GM21381 (cell line): ENCODE data around the gene UMAD1.
"Not testable (repeated sequence)": the region's sequence is repeated elsewhere in the genome, so short reads cannot be mapped to it uniquely, and the experiment has no call there.

ENCODE experiments used
- ATAC-seq: cut with Tn5 transposase; IDR thresholded peaks from one replicate; pipeline ENCODE4 v1.9.1; 2021; ENCODE audit warnings: mild to moderate bottlenecking, moderate library complexity; ENCODE audit not compliant: unreplicated experiment

Gene UMAD1

GRCh38 chr7:7652798-7653540 lies 12.4 kb downstream of the UMAD1 start:
- ATAC-seq: no peak

DNA sequence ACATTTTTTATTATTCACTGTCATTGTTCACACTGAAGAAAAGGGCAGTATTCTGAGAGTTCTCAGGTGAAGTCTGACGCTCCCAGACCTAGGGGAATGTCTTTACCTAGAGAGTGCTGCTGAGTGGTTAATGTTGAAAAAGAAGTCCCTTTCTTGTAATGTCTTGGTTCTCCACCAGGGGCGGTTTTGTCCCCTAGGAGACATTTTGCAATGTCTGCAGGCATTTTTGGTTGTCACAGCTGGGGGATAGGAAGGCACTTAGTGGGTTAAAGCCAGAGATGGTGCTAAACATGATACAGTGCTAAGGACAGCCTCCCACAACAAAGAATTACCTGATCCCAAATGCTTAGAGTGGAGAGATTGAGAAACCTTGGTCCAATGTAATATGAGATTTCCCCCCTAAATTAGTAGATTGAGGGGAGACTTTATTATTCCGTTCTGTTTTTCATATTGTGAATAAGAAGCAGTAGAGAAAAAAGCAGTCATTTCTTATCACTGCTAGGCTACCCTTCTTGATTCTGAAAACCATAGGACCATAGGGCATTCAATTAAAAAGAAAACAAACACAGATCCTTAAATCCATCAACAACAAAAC lies 13.1 kb downstream of the UMAD1 start:
- no peak for ATAC-seq

DNA sequence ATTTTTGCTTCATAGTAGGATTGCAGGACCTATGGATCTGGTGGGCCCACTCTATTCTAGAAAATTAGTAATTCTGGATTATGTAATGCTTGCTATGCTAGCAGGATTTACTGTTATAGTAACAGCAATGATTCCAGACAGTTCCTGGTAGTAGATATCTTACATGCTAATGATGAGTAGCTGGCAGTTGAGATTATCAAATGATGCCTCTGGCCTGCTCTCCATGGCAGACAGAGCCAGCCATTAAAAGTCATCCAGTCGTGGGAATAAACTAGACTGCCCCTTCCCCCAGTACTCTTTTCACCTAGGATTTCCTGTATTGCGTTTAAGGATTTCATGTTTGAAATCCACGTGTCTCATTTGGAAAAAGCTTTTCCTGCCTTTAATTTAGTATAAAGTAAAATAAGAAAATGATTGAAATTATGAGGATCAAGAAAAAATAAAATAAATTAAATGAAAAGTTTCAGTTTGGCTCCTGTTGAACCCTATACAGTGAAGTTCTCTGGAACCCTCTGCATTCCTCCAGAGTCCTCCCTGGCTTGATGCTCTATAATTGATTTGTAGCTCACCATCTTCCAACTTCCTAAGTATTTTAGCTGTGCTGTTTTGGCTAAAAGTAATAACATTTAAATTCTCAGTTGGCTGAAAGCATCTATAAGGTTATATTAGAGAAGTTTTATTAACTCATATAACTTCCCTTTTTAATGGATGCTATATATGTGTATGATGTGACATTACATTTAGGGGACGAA lies 14.6 kb downstream of the UMAD1 start:
- no peak for ATAC-seq

GRCh38 chr7:7656459-7656858 lies 15.9 kb downstream of the UMAD1 start:
- not testable (repeated sequence) for ATAC-seq

- no peak for ATAC-seq
Measured at GRCh38 chr7:7662527-7662926, 22.0 kb downstream of the UMAD1 start.

DNA sequence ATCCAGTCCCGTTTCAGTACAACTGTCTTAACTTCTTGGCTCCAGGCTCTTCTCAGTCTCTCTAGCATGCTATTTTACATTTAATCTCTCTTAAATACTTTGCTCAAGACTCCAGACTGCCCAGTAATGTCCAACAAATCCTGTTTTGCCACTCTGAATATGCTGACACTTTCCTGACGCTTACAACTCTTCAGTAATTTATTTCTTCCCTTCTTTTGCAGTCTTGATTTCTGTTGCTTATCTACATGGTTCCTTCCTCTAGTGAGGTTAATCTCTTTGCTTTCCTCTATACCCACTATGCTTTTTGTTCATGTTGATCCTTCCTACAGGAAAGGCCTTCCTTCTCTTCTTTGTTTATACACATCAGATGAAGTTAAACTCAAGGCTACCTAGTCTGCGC lies 23.7 kb downstream of the UMAD1 start:
- ATAC-seq: no peak

DNA sequence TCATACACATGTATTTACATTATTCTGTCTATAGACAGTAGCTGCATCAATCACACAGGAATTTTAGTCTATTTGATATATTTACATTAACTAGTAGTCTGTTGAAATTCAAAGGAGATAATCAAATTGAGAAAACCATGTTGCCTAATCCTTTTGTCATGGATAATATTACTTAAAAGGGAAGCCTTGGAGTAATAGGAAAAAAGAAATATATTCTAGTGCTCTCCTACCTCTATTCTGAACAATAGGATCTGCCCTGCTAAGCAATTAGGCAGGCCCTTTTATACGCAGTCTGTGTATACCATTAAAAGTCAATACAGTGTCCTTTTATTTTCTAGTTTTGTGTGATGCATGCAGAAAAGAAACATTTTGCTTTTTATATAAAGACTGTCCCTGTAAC lies 24.5 kb downstream of the UMAD1 start:
- no peak for ATAC-seq

DNA sequence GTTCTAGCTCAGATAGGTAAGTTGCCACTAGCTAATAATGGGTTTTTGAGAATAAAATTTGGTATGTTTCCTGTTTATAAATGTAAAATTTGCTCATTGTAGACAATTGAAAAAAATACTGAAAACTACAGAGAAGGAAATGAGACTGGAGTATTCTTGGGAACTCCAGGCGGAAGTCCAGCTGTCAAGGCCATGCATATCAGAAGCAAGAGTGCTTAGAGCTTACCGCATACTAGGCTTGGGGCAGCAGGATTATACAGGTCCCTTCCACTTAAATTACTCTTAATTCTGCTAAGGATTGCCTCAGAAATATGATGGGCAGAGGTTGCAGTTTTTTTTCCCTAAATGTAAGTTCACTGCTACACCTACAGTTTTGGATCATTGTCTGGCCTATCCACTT lies 26.6 kb downstream of the UMAD1 start:
- no peak for ATAC-seq

GRCh38 chr7:7668706-7669105 lies 28.2 kb downstream of the UMAD1 start:
- ATAC-seq: no peak

DNA sequence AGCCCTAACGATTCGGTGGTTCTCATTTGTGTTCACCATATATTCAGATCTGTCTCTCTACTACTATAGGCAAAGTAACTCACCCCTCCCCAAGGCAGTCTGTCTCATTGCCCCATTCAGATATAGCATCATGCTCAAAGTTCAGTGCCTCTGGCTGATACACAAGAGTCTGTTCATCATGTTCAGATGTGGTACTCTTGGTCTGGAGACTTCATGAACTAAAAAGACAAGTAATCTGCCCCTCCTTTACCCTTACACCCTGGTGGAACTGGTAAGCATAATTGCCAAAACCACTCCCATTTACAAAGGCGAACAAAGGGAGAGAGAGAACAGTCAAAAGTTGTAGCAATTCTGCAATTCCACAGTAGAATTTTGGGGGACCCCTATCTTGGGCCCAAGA lies 29.9 kb downstream of the UMAD1 start:
- ATAC-seq: no peak

GRCh38 chr7:7671361-7671760 lies 30.8 kb downstream of the UMAD1 start:
- no peak for ATAC-seq

DNA sequence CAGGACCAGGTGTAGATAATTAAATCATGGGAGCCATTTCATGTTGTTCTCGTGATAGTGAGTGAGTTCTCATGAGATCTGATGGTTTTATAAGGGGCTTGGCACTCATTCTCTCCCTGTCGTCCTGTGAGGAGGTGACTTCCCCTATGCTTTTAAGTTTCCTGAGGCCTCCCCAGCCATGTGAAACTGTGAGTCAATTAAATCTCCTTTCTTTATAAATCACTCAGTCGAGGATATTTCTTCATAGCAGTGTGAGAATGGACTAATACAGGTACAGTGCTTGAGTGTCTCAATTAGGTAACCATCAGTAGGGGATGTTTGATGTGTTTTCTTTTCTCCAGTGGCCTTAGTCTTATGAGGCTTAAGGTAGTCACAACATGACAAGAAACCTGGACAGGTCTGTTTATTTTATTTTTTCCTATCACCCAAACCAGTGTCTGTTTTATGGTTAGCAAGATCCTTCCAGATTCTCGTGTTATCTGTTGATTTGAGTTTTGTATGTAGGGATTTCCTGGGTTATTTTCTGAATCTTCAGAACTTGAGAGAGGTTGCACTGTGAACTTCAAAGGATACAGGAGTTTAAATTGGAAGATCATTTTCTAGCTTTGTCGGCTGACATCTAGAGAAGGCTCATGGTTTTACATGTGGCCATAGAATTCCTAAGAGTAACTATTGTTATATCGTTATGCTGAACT lies 32.1 kb downstream of the UMAD1 start:
- no peak for ATAC-seq

DNA sequence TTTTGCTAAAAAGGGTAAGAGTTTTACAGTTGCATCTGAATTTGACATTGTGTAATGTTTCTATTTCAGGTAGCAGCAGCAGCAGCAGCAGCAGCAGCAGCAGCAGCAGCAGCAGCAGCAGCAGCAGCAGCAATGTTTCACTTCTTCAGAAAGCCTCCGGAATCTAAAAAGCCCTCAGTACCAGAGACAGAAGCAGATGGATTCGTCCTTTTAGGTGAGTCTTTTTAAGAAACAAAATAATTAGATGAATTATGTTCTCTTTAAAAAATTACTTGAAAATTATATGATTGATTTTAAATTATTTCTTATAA lies 32.6 kb downstream of the UMAD1 start:
- ATAC-seq: no peak

- no peak for ATAC-seq
Measured at GRCh38 chr7:7675686-7676085, 35.1 kb downstream of the UMAD1 start.

DNA sequence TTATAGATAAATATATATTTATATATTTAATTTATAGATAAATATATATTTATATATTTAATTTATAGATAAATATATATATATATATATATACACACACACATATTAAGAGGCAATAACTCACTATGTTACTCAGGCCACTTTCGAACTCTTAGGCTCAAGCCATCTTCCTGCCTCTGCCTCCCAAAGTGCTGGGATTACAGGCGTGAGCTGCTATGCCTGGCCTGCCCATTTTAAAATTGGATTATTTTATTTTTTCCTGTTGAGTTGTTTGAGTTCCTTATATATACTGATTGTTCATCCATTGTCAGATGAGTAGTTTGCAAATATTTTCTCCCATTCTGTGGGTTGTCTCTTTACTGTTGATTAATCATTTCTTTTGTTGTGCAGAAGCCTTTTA lies 39.1 kb downstream of the UMAD1 start:
- ATAC-seq: not testable (repeated sequence)

- peak; percentile 74 for ATAC-seq
Measured at GRCh38 chr7:7681191-7681935, 40.8 kb downstream of the UMAD1 start.

DNA sequence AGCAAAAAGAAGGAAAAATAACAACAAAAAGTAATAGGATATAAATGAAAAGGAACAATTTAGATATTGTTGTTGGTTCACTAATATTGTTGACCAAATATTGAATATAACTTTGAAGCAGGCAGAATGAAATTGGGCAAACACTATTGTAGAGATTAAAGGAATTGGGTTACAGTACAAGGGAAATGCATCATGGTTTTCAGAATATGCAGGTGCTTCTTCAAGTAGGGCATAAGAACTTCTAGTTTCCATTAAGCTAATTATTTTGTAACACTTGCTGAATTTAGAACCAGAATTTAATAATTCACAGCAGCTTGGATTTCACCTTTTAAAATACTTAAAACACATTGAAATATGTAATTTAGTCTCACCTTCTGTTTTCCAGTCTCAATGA lies 41.4 kb downstream of the UMAD1 start:
- ATAC-seq: no peak

GRCh38 chr7:7682861-7683260 lies 42.3 kb downstream of the UMAD1 start:
- no peak for ATAC-seq

DNA sequence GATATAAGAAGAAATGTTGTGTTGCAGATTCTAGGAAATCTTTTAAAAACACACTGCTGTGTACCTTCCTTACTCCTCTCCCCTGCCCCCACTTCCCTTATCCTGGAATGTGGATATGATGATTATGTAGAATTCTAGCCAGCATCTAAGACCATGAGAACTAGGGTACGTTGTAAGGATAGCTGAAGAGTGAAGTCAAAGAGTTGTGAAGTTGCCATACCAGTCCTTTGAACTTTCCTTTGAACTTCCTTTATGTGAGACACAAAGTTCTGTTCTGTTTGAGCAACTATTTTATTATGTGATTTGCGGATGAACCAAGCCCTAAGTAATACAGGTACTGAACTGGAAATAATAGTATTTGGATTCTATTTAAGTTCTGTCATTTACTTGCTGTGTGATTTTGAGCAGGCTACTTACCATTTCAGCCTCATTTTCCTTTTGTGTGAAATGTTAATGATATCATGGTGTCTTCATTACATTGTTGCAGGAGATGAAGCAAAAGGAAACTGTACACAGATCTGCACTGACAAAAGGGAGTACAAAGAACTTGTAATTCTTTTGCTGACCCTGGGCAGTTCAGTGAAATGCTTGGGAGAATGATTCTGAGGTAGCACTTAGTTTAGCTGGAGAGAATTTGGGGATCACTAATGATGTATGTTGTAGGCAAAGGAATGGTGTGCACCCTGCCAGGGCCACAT lies 46.4 kb downstream of the UMAD1 start:
- ATAC-seq: no peak

- ATAC-seq: no peak
Measured at GRCh38 chr7:7687800-7688199, 47.2 kb downstream of the UMAD1 start.
